B cell (primary cell): Measurements from ENCODE around the gene ZC3HAV1L.

Experiments
- CTCF ChIP-seq: fragments of 200-600 bp; IDR thresholded peaks from one replicate; pipeline ENCODE4 v1.8.0; 2022; ENCODE audit warnings: antibody characterized with exemption, mild to moderate bottlenecking
- EZH2 ChIP-seq: IDR thresholded peaks from 2 replicates; pipeline ENCODE4 v1.6.1; 2012; ENCODE audit warnings: borderline replicate concordance, low read depth, mild to moderate bottlenecking, moderate library complexity, low read length; ENCODE audit not compliant: insufficient read depth, poor library complexity, severe bottlenecking

- no peak for TF ChIP-seq CTCF
- TF ChIP-seq EZH2, result no peak
Measured at GRCh38 chr7:139032473-139032872, 3.4 kb downstream of the ZC3HAV1L start.
